ENCODE measurements around the gene P2RX2.

P2RX2 gene

GRCh38 chr12:132640936-132641335, 22.4 kb downstream of the P2RX2 start:
- DNase-seq, result no peak

- DNase-seq, result no peak
Measured at GRCh38 chr12:132641811-132642650, 23.5 kb downstream of the P2RX2 start.

- DNase-seq, result no peak
Measured at GRCh38 chr12:132642846-132643835, 24.6 kb downstream of the P2RX2 start.

GRCh38 chr12:132646850-132647249, 28.3 kb downstream of the P2RX2 start:
- no peak for DNase-seq

GRCh38 chr12:132647858-132648257, 29.3 kb downstream of the P2RX2 start:
- DNase-seq, result no peak

GRCh38 chr12:132648616-132649225, 30.1 kb downstream of the P2RX2 start:
- no peak for DNase-seq

- no peak for DNase-seq
Measured at GRCh38 chr12:132649226-132649945, 30.8 kb downstream of the P2RX2 start.

- no peak for DNase-seq
Measured at GRCh38 chr12:132651444-132652100, 33.0 kb downstream of the P2RX2 start.

- no peak for DNase-seq
Measured at GRCh38 chr12:132653567-132654290, 35.2 kb downstream of the P2RX2 start.

GRCh38 chr12:132657004-132657727, 38.6 kb downstream of the P2RX2 start:
- no peak for DNase-seq

GRCh38 chr12:132658149-132658894, 39.7 kb downstream of the P2RX2 start:
- no peak for DNase-seq

GRCh38 chr12:132659146-132659545, 40.6 kb downstream of the P2RX2 start:
- DNase-seq, result no peak

- DNase-seq, result no peak
Measured at GRCh38 chr12:132660052-132660451, 41.5 kb downstream of the P2RX2 start.

GRCh38 chr12:132660996-132661395, 42.4 kb downstream of the P2RX2 start:
- DNase-seq, result no peak

- DNase-seq, result no peak
Measured at GRCh38 chr12:132661972-132662371, 43.4 kb downstream of the P2RX2 start.

GRCh38 chr12:132662901-132663755, 44.6 kb downstream of the P2RX2 start:
- DNase-seq, result no peak

GRCh38 chr12:132664206-132665148, 45.9 kb downstream of the P2RX2 start:
- no peak for DNase-seq

GRCh38 chr12:132665149-132665491, 46.5 kb downstream of the P2RX2 start:
- no peak for DNase-seq
